GM23338 (cell line): Measurements from ENCODE around the gene TMEM144. TPM values are rescaled to one million over a fixed set of nuclear protein-coding genes. Genes with fewer than 3 reads are reported as not detected.

Experiments used
- ATAC-seq: fragments of 200-7000 bp; cut with Tn5 transposase; 3 replicates; pipeline ENCODE4 v1.9.1; 2020
- DNase-seq: peaks from one replicate; pipeline ENCODE4 v3.0.0-alpha.2; 2015; ENCODE audit warnings: low spot score
- H2AFZ ChIP-seq: fragments of 200-600 bp; sonication (generic); 2 replicates; pipeline ENCODE4 v1.8.0; 2016; ENCODE audit warnings: antibody characterized with exemption, mild to moderate bottlenecking, moderate library complexity
- H3F3A ChIP-seq: fragments of 200-600 bp; sonication (generic); replicated peaks from 2 replicates; pipeline ENCODE4 v1.8.0; 2017; ENCODE audit warnings: antibody characterized with exemption, mixed run types, low read depth
- H3K27ac ChIP-seq: fragments of 200-600 bp; sonication (generic); 2 replicates; pipeline ENCODE4 v1.6.1; 2016; ENCODE audit warnings: low read depth
- H3K27me3 ChIP-seq: fragments of 200-600 bp; sonication (generic); 2 replicates; pipeline ENCODE4 v1.8.0; 2016; ENCODE audit warnings: mild to moderate bottlenecking, mixed run types, moderate library complexity; ENCODE audit not compliant: insufficient read depth
- H3K36me3 ChIP-seq: fragments of 200-600 bp; sonication (generic); 2 replicates; pipeline ENCODE4 v1.8.0; 2016; ENCODE audit warnings: mild to moderate bottlenecking; ENCODE audit not compliant: insufficient read depth
- H3K4me1 ChIP-seq: fragments of 200-600 bp; sonication (generic); 2 replicates; pipeline ENCODE4 v1.8.0; 2016; ENCODE audit warnings: mild to moderate bottlenecking, moderate library complexity; ENCODE audit not compliant: insufficient read depth
- H3K4me2 ChIP-seq: fragments of 200-600 bp; sonication (generic); 2 replicates; pipeline ENCODE4 v1.7.1; 2017; ENCODE audit warnings: mixed run types
- H3K4me3 ChIP-seq: fragments of 200-600 bp; sonication (generic); 2 replicates; pipeline ENCODE4 v1.6.1; 2016; ENCODE audit warnings: mixed run types
- H3K79me2 ChIP-seq: fragments of 200-600 bp; sonication (generic); replicated peaks from 2 replicates; pipeline ENCODE4 v1.8.0; 2017; ENCODE audit warnings: mild to moderate bottlenecking; ENCODE audit not compliant: insufficient read depth
- H3K9me2 ChIP-seq: fragments of 200-600 bp; sonication (generic); 2 replicates; pipeline ENCODE4 v1.8.0; 2017; ENCODE audit not compliant: insufficient read depth
- H4K20me1 ChIP-seq: fragments of 200-600 bp; sonication (generic); replicated peaks from 2 replicates; pipeline ENCODE4 v1.8.0; 2017; ENCODE audit warnings: mild to moderate bottlenecking; ENCODE audit not compliant: insufficient read depth
- H3K27ac Mint-ChIP-seq: 2 replicates; pipeline ENCODE4 v1.8.0; 2020; ENCODE audit warnings: inconsistent platforms, mild to moderate bottlenecking, moderate library complexity, mixed read lengths
- H3K27me3 Mint-ChIP-seq: 3 replicates; pipeline ENCODE4 v1.8.0; 2022; ENCODE audit warnings: low read depth, mild to moderate bottlenecking, moderate library complexity, mixed read lengths, inconsistent platforms; ENCODE audit not compliant: insufficient read depth, poor library complexity
- H3K36me3 Mint-ChIP-seq: 3 replicates; pipeline ENCODE4 v1.8.0; 2021; ENCODE audit warnings: low read depth, mild to moderate bottlenecking, inconsistent platforms, moderate library complexity, mixed read lengths
- H3K4me1 Mint-ChIP-seq: 3 replicates; pipeline ENCODE4 v1.8.0; 2020; ENCODE audit warnings: mild to moderate bottlenecking, inconsistent platforms, mixed read lengths
- H3K4me3 Mint-ChIP-seq: 3 replicates; pipeline ENCODE4 v1.8.0; 2021; ENCODE audit warnings: moderate library complexity, mild to moderate bottlenecking, inconsistent platforms, mixed read lengths
- H3K9me3 Mint-ChIP-seq: 3 replicates; pipeline ENCODE4 v1.8.0; 2020; ENCODE audit warnings: moderate library complexity, mild to moderate bottlenecking, inconsistent platforms, mixed read lengths
- CREB1 ChIP-seq: fragments of 250-450 bp; sonication (Bioruptor Pico); IDR thresholded peaks from 2 replicates; pipeline ENCODE4 v1.5.0; 2020; ENCODE audit warnings: low read depth, mild to moderate bottlenecking, moderate library complexity
- EZH2 ChIP-seq: fragments of 200-600 bp; sonication (generic); IDR thresholded peaks from one replicate; pipeline ENCODE4 v1.8.0; 2017; ENCODE audit warnings: antibody characterized with exemption, mild to moderate bottlenecking, low read depth; ENCODE audit not compliant: unreplicated experiment
- EZH2phosphoT487 ChIP-seq: fragments of 200-600 bp; sonication (generic); IDR thresholded peaks from one replicate; pipeline ENCODE4 v1.8.1; 2018; ENCODE audit warnings: antibody characterized with exemption; ENCODE audit not compliant: unreplicated experiment
- JUNB ChIP-seq: IDR thresholded peaks from one replicate; pipeline ENCODE4 v1.6.1; 2016; ENCODE audit warnings: antibody characterized with exemption; ENCODE audit not compliant: unreplicated experiment
- NANOG ChIP-seq: IDR thresholded peaks from 2 replicates; pipeline ENCODE4 v1.6.1; 2016; ENCODE audit warnings: antibody characterized with exemption, borderline replicate concordance
- STAT1 ChIP-seq: IDR thresholded peaks from one replicate; pipeline ENCODE4 v1.6.1; 2016; ENCODE audit warnings: antibody characterized with exemption; ENCODE audit not compliant: unreplicated experiment
- ZNF114 ChIP-seq: fragments of 250-450 bp; sonication (Bioruptor Pico); IDR thresholded peaks from 2 replicates; pipeline ENCODE4 v1.5.0; 2020; ENCODE audit warnings: mild to moderate bottlenecking, moderate library complexity
- polyA plus RNA-seq: library from polyadenylated mRNA; unstranded; fragments of >200 nt; fragmentation: Nextera tagmentation; extraction: Ambion mirVana; gene quantifications from 2 replicates; pipeline ENCODE4 v1.2.1, GENCODE V29; 2016
- total RNA-seq: library from RNA; depleted of rRNA; stranded (reverse); fragments of >200 nt; shearing (Covaris generic); gene quantifications from 2 replicates; pipeline ENCODE4 v1.2.3, GENCODE V29; 2014
- TF ChIP-seq, protein P1 (sequence below), 2 experiments: fragments of 200-600 bp in 1 of 2; sonication (generic) in 1 of 2; conservative IDR thresholded peaks; 2 replicates each; pipeline versions ENCODE4 v1.5.1 to v1.6.1; 2016 to 2017; ENCODE audit warnings: antibody characterized with exemption in 2 of 2, low read depth in 2 of 2, mild to moderate bottlenecking in 2 of 2, moderate library complexity in 1 of 2
- TF ChIP-seq, protein P2 (sequence below): IDR thresholded peaks from one replicate; pipeline ENCODE4 v1.6.1; 2018; ENCODE audit warnings: antibody characterized with exemption; ENCODE audit not compliant: unreplicated experiment

The TMEM144 gene
- total and polyA plus RNA-seq, 2 experiments from 2014 or later, result 1.3 to 1.7 TPM

DNA sequence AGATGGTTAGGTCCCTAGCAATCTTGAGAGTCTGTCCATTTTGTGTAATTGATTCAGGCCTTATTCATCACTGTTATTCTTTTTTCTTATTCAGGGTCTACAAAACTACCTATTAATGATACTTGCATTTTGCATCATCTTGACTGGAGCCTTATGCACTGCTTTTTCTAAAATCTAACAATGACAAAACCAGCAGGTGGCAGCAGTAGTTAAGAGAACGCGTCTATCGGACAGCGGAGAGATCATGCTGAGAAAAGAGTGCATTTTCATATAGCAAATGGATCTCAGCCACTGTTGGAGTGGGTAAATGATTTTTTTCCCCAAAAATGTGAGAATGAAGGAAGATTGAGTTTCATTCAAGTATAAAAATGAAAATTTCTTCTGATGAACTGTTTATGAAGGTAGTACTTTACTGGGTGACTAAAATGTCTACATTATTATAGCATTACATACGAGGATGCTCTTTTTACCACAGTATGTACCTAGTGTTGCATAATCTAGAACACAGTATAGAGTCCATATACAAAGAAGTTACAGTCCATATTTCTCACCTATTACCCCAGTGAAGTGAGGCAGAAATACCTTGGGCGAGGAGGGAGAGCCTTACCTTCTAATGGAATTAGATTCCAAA, 43.2 kb downstream of the TMEM144 start:
- DNase-seq (peak; percentile 78), ATAC-seq (peak; percentile 67)
- Histone ChIP-seq H3K27ac (no peak overlapping the region), H3K4me1 (peaks cover 17% of the 10 kb centered on the region), H4K20me1 (no peaks in the 10 kb centered on the region), H3K4me3 (no peak overlapping the region), H3K79me2 (no peaks in the 10 kb centered on the region), H2AFZ (no peak overlapping the region), H3F3A (no peaks in the 10 kb centered on the region), H3K9me2 (no peaks in the 10 kb centered on the region), H3K4me2 (peak overlapping the region; percentile 44), H3K27me3 (no peaks in the 10 kb centered on the region), H3K36me3 (no peaks in the 10 kb centered on the region)
- H3K4me1 Mint-ChIP-seq, result peaks cover 16% of the 10 kb centered on the region; the same call in 2 of the 3 replicates
- no peaks in the 10 kb centered on the region for H3K9me3 Mint-ChIP-seq
- peaks cover 2% of the 10 kb centered on the region for H3K27me3 Mint-ChIP-seq
- H3K27ac Mint-ChIP-seq, result no peak overlapping the region
- H3K36me3 Mint-ChIP-seq, result no peaks in the 10 kb centered on the region
- no peak overlapping the region for H3K4me3 Mint-ChIP-seq
- no peak for TF ChIP-seq STAT1
- TF ChIP-seq, protein P1, sequence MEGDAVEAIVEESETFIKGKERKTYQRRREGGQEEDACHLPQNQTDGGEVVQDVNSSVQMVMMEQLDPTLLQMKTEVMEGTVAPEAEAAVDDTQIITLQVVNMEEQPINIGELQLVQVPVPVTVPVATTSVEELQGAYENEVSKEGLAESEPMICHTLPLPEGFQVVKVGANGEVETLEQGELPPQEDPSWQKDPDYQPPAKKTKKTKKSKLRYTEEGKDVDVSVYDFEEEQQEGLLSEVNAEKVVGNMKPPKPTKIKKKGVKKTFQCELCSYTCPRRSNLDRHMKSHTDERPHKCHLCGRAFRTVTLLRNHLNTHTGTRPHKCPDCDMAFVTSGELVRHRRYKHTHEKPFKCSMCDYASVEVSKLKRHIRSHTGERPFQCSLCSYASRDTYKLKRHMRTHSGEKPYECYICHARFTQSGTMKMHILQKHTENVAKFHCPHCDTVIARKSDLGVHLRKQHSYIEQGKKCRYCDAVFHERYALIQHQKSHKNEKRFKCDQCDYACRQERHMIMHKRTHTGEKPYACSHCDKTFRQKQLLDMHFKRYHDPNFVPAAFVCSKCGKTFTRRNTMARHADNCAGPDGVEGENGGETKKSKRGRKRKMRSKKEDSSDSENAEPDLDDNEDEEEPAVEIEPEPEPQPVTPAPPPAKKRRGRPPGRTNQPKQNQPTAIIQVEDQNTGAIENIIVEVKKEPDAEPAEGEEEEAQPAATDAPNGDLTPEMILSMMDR (conservative IDR thresholded peaks at IDR 0.05; ENCODE audit: low read depth in 2 of 2), result peak; percentile 79 to 86

DNA sequence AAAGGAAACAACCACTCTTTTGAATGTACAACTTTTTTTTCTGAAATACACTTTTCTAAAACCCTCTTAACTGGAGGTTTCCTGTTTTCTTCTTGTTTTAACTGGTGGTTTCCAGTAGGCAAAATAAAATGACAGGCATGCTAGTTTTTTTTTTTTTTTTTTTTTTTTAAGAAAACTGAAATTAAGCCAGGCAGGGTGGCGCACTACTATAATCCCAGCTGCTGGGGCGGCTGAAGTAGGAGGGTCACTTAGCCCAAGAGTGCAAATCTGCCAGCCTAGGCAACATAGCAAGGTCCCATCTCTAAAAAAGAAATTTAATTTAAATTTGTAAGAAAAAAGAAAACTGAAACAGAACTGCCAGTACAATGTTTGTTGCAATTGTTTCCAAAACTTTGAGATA, 44.0 kb downstream of the TMEM144 start:
- H3K4me1 Mint-ChIP-seq, result peaks cover 19% of the 10 kb centered on the region; the same call in 2 of the 3 replicates
- no peak overlapping the region for H2AFZ ChIP-seq
- H4K20me1 ChIP-seq, result no peaks in the 10 kb centered on the region
- H3K4me3 Mint-ChIP-seq, result no peak overlapping the region
- H3K27ac ChIP-seq, result peak overlapping the region; percentile 46; the same call in 1 of the 2 replicates
- H3K27me3 Mint-ChIP-seq, result peaks cover 2% of the 10 kb centered on the region
- H3K4me2 ChIP-seq, result peak overlapping the region; percentile 44
- H3K9me2 ChIP-seq, result no peaks in the 10 kb centered on the region
- H3K4me1 ChIP-seq, result peaks cover 17% of the 10 kb centered on the region
- H3K36me3 Mint-ChIP-seq, result no peaks in the 10 kb centered on the region
- ATAC-seq (peak; percentile 55), DNase-seq (no peak)
- no peaks in the 10 kb centered on the region for H3K79me2 ChIP-seq
- no peaks in the 10 kb centered on the region for H3K36me3 ChIP-seq
- H3F3A ChIP-seq, result no peaks in the 10 kb centered on the region
- H3K4me3 ChIP-seq, result no peak overlapping the region
- H3K27ac Mint-ChIP-seq, result no peak overlapping the region; the same call in 1 of the 2 replicates
- H3K9me3 Mint-ChIP-seq, result no peaks in the 10 kb centered on the region
- H3K27me3 ChIP-seq, result no peaks in the 10 kb centered on the region
- TF ChIP-seq NANOG, result no peak
- TF ChIP-seq CREB1, result no peak
- TF ChIP-seq, protein P2, sequence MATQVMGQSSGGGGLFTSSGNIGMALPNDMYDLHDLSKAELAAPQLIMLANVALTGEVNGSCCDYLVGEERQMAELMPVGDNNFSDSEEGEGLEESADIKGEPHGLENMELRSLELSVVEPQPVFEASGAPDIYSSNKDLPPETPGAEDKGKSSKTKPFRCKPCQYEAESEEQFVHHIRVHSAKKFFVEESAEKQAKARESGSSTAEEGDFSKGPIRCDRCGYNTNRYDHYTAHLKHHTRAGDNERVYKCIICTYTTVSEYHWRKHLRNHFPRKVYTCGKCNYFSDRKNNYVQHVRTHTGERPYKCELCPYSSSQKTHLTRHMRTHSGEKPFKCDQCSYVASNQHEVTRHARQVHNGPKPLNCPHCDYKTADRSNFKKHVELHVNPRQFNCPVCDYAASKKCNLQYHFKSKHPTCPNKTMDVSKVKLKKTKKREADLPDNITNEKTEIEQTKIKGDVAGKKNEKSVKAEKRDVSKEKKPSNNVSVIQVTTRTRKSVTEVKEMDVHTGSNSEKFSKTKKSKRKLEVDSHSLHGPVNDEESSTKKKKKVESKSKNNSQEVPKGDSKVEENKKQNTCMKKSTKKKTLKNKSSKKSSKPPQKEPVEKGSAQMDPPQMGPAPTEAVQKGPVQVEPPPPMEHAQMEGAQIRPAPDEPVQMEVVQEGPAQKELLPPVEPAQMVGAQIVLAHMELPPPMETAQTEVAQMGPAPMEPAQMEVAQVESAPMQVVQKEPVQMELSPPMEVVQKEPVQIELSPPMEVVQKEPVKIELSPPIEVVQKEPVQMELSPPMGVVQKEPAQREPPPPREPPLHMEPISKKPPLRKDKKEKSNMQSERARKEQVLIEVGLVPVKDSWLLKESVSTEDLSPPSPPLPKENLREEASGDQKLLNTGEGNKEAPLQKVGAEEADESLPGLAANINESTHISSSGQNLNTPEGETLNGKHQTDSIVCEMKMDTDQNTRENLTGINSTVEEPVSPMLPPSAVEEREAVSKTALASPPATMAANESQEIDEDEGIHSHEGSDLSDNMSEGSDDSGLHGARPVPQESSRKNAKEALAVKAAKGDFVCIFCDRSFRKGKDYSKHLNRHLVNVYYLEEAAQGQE, result no peak
- no peak for TF ChIP-seq ZNF114 (CRISPR knock-in tag)
- TF ChIP-seq JUNB, result no peak
- TF ChIP-seq EZH2phosphoT487, result no peak
- TF ChIP-seq STAT1, result no peak
- TF ChIP-seq, protein P1 (conservative IDR thresholded peaks at IDR 0.05; ENCODE audit: low read depth in 2 of 2), result no peak
- TF ChIP-seq EZH2, result no peak
